Measurements from ENCODE around the gene UTP14C.
A peak's percentile ranks its signal among the peaks of the same experiment; 100 is the strongest.
"Not testable (repeated sequence)": the region's sequence is repeated elsewhere in the genome, so short reads cannot be mapped to it uniquely, and the experiment has no call there.

Gene UTP14C

GRCh38 chr13:52043675-52044074 lies 19.2 kb downstream of the UTP14C start:
- DNase-seq (ENCODE audit: low spot score) = no peak

GRCh38 chr13:52047463-52047862 lies 23.0 kb downstream of the UTP14C start:
- no peak for DNase-seq (ENCODE audit: low spot score)

- DNase-seq (ENCODE audit: low spot score) = no peak
Observed at GRCh38 chr13:52048516-52048915, 24.0 kb downstream of the UTP14C start.

GRCh38 chr13:52051400-52051799 lies 26.9 kb downstream of the UTP14C start:
- DNase-seq (ENCODE audit: low spot score) = no peak

GRCh38 chr13:52053460-52053859 lies 29.0 kb downstream of the UTP14C start:
- DNase-seq (ENCODE audit: low spot score) = peak; percentile 13

- DNase-seq (ENCODE audit: low spot score) = not testable (repeated sequence)
Observed at GRCh38 chr13:52061064-52061463, 36.6 kb downstream of the UTP14C start.

- DNase-seq (ENCODE audit: low spot score) = peak; percentile 41
Observed at GRCh38 chr13:52061587-52061986, 37.1 kb downstream of the UTP14C start.

GRCh38 chr13:52067237-52067636 lies 42.7 kb downstream of the UTP14C start:
- no peak for DNase-seq (ENCODE audit: low spot score)

- peak; percentile 33 for DNase-seq (ENCODE audit: low spot score)
Observed at GRCh38 chr13:52070929-52071523, 46.5 kb downstream of the UTP14C start.
